Activated CD4-positive, alpha-beta T cell treated with anti-CD3 and anti-CD28 coated beads, Interleukin-2, amount 50 U/mL, for 24 hours (primary cell): ENCODE data around the gene B3GNT9.

Experiments used
- DNase-seq, 2 donors: peaks; one replicate each; pipeline ENCODE4 v3.0.0-alpha.2; 2020; ENCODE audit warnings: low read depth in 1 of 2, low spot score in 1 of 2

The B3GNT9 gene

DNA sequence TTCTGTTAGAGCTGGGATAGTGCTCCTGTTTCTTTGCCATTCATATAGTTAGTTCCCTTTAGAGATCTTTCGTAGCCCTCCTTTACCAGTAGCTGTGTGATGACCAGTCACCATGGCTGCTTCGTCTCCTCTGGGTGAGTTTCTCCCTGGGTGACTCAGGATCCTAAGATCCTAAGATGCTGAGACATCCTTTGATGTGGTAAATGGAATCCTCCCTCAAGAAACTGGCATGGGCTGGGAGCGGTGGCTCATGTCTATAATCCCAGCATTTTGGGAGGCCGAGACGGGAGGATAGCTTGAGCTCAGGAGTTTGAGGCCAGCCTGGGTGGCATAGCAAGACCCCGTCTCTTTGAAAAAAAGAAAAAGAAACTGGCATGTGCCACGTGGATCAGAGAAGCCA, 35.2 kb downstream of the B3GNT9 start:
- no peak for DNase-seq

DNA sequence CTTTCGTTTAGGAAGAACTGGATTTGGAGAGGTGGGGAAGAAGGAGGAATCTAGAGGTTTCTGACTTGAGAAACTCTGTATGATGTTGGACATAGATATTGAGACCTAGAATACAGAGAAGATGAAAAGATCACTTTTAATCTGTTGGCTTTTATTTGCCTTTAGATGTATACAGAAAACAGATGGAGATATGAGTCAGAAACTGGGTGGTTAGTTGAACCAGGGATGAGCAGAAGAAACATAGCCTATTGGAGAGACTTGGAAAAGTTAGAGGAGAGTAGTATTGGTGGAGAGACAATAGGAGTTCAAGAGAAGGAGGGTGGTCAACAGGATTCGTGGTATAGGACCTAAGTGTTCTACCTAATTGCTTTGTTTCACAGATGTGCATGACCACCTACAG, 36.0 kb downstream of the B3GNT9 start:
- DNase-seq = no peak

DNA sequence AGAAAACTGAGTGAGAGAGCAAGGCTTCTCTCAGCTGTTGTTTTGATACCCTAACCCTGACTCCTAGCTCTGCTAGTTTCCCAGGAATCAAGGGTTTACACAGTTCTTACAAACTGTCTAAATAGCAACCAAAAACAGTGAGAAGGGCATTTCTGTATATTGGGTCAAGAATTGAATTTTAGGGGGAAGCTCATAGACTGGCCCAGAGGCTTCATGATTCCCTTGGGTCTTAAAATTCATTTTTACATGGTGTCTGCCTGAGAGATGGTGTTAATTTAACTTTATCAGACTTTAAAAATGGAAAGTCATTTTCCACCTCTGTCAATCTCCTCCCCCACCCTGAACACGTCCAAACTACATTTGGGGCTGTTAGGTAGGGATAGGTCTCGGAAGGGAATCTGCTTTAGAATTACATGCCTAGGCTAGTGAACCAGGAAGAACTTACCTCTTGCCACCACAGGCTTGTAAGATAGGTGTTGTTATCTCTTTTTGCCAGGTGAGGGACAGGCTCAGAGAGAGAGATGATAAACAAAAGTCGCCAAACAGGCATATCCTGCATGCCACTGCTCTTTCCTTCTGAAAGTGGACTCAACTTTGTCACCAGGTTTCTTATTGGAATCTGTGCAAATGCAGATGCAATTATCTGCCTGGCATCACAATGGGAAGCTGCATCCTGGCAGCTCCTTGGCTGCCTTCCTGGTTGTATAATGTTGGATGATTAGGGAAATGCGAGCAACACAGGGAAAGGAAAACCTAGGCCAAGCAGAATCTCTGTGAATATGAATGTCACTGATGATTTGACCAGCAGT, 38.0 kb downstream of the B3GNT9 start:
- DNase-seq = no peak

- DNase-seq = no peak
Observed at GRCh38 chr16:67111951-67112444, 38.8 kb downstream of the B3GNT9 start.

DNA sequence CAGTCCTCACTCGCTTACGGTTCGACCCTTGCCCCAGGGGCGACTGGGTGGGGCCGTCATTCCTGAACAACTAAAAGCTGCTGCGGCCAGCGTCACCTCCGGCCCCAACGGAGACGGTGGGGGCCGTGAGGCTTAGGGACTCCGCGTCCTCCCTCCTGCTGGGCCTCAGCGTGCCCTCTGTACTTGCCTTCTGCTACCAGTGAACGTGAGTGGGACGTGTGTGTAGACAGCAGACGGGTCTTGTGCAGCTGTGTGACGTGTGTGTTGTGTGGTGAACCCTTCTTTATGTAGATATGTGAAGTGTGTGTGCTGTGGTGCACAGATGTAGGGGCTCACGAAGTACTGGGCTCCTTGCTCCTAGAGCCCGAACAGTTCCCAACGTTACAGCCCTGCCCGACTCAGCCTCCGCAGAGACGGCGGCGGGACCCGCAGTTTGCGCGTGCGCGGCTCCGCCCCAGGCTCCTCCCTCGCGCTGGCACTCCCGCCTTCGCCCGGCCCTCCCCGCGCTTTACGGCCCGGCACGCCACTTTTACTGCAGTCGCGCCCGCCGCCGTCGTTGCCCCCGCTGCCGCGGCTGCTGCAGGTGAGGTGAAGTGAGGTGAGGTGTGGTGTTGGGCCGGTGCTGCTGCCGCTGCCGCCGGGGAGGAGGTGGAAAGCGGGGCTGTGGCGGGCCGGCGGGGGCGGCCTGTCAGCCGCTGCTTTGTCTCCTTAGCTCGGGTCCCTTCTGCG, 41.2 kb downstream of the B3GNT9 start, which contains the start of gene PHAF1:
PHAF1 (plus strand) TSS at position 535 of the 729 bp plus-strand sequence. CDS start 235 bp downstream, outside the sequence.
- peak; percentile 93 to 97 for DNase-seq

DNA sequence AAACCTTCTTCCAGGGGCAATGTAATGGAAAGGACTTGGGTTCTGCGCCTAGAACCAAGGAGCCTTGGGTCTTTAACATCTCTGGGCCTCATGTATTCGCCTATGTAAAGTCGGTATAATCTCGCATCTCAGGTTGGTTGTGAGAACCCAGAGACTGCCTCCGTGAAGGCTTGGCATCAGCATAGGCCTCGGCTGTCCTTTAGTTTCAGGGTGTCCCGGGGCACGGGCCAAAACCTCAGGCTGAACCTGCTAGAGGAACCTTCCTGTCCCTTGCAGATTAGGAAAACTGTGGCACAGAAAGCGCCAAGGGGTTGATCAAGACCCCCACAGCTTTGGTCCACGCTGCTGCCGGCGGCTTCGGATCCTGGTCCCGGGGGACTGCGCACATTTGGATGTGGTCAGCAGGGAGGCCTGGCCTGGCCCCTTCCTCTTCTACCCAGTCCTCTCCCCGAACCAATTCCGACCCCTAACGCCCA, 41.8 kb downstream of the B3GNT9 start:
- no peak for DNase-seq

DNA sequence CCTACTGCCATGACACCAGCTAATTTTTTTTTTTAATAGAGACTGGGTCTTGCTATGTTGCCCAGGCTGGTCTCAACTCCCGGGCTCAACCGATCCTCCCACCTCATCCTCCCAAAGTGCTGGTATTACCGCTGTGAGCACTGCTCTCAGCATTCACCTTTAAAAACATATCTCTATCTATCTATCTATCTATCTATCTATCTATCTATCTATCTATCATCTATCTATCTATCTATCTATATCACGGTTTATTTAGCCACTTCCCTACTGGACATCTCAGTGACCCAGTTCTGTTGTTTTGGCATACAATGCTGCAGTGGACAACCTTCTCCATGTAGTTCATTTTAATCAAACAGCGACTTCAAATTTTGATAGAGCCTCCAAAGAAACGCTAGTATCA, 42.3 kb downstream of the B3GNT9 start:
- DNase-seq = no peak

- DNase-seq = no peak
Observed at GRCh38 chr16:67105881-67106280, 44.9 kb downstream of the B3GNT9 start.

- DNase-seq = no peak
Observed at GRCh38 chr16:67105246-67105645, 45.6 kb downstream of the B3GNT9 start.

- no peak for DNase-seq
Observed at GRCh38 chr16:67104845-67105244, 46.0 kb downstream of the B3GNT9 start.

DNA sequence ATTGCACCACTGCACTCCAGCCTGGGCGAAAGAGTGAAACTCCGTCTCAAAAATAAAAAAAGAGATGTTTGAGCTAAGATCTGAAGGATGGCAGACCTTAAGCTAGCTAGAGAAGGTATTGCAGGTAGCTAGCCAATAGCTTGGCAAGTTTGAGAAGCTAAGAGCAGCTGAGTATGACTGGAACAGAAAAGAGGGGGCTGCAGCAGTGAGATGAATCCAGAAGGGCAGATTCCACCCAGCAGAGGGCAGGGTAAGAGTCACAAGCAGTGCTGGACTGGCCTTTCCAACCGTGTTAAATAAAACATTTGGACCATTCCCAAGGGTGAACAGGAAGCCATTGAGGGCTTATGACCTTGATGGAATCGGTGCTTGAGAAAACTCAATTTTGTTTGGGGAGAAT, 46.7 kb downstream of the B3GNT9 start:
- DNase-seq = no peak

- DNase-seq = no peak
Observed at GRCh38 chr16:67101311-67102082, 49.3 kb downstream of the B3GNT9 start.

- no peak for DNase-seq
Observed at GRCh38 chr16:67100569-67101310, 50.1 kb downstream of the B3GNT9 start.

DNA sequence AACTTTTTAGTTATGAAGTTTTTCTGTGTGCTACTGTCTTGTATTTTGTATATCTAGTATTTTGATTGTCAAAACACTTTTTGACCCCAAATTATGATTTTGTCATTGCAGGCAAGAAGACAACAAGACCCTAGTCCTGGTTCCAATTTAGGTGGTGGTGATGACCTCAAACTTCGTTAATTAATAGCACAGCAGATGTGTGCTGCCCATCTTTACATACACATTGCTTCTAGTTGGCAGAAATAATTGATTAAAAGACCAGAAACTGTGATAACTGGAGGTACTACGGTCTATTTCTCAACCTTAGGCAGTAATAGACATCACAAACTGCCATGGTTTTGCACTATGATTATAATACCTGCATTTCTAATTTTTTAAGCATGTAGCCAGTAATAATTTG, 52.2 kb downstream of the B3GNT9 start:
- DNase-seq = no peak
